Measurements from ENCODE around the gene ZMYND11. TPM values are rescaled to one million over a fixed set of nuclear protein-coding genes. Genes with fewer than 3 reads are reported as not detected.
"Not testable (repeated sequence)": the region's sequence is repeated elsewhere in the genome, so short reads cannot be mapped to it uniquely, and the experiment has no call there.

ZMYND11 gene
- total and polyA plus RNA-seq, 2 of the 13 experiments (the other 11 are each of a cell fraction or from before 2014, with no cell fraction given) = 17.5 to 38.7 TPM

DNA sequence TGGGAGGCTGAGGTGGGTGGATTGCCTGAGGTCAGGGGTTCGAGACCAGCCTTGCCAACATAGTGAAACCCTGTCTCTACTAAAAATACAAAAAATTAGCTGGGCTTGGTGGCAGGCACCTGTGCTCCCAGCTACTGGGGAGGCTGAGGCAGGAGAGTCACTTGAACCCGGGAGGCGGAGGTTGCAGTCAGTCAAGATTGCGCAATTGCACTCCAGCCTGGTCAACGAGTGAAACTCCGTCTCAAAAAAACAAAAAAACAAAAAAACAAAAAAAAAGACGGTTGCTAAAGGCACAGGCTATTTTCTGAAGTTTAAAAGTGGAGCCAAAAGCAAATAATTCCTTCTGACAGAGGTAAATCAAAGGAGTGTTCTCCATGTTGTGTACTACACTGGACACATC lies 50.3 kb downstream of the ZMYND11 start:
- ATAC-seq; H3K27ac ChIP-seq (ENCODE audit: extremely low read length, insufficient read depth, low read length); H3K4me3 ChIP-seq (replicated peaks in 1 of 3; ENCODE audit: insufficient read depth in 1 of 3, low read depth in 2 of 3, low read length in 3 of 3); H3K27me3 ChIP-seq (ENCODE audit: control insufficient read depth in 1 of 2, insufficient read depth in 2 of 2, low read length in 2 of 2); POLR2A ChIA-PET; H2AFZ ChIP-seq (ENCODE audit: low read length); DNase-seq (ENCODE audit: low spot score); CTCF ChIA-PET (ENCODE audit: low intra/inter-chr PET ratio, low total read pairs); H3K79me2 ChIP-seq (ENCODE audit: insufficient read depth, low read length); BruUV-seq (replicated peaks); H3K9ac ChIP-seq (ENCODE audit: insufficient read depth, low read depth, low read length); H3K4me2 ChIP-seq (ENCODE audit: low read depth, low read length); intact Hi-C loops (cut with micrococcal nuclease; ENCODE audit: unreplicated experiment); in situ Hi-C loops (cut with HindIII; ENCODE audit: extremely low pct_ligation_motif_present, low pct_unique_long_range_greater_than_20kb); H3K4me1 ChIP-seq (ENCODE audit: insufficient read depth, low read length); FAIRE-seq; H4K20me1 ChIP-seq (ENCODE audit: insufficient read depth, low read length): not testable (repeated sequence)
- H3K36me3 ChIP-seq (replicated peaks in 1 of 2; ENCODE audit: control insufficient read depth in 1 of 2, insufficient read depth in 2 of 2, low read length in 2 of 2) = peaks cover 7 to 28% of the 10 kb centered on the region in 2 experiments; a peak in 3 of 5 replicates
- peak; percentile 71; the same call in 1 of the 2 replicates for TF ChIP-seq CEBPB (IDR thresholded peaks at IDR 0.05; ENCODE audit: borderline replicate concordance, low read depth, low read length)
- H3K9me3 ChIP-seq (ENCODE audit: low read length) = peaks cover 17% of the 10 kb centered on the region; the same call in 1 of the 2 replicates
- WGBS (ENCODE audit: low lambda C conversion rate) = 94% methylated on average over 7 of the region's 7 CpGs

DNA sequence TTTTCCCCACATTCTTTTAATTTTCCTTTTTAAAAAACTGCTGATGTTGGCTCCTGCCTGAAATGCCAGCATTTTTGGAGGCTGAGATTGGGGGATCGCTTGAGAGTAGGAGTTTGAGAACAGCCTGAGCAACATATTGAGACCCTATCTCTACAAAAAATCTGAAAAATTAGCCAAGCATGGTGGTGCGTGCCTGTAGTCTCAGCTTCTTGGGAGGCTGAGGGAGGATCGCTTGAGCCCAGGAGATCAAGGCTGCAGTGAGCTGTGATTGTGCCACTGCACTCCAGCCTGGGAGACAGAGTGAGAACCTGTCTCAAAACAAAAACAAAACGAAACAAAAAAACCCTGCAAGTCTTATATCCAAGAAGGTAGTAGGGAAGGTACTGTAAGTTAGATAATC lies 51.7 kb downstream of the ZMYND11 start:
- H3K4me2 ChIP-seq (ENCODE audit: low read depth, low read length) = no peak overlapping the region
- H3K27ac ChIP-seq (ENCODE audit: extremely low read length, insufficient read depth, low read length) = no peak overlapping the region
- DNase-seq (ENCODE audit: low spot score) (no peak), FAIRE-seq (no peak), ATAC-seq (no peak)
- CTCF ChIA-PET (ENCODE audit: low intra/inter-chr PET ratio, low total read pairs) = no interaction called here
- intact Hi-C loops (cut with micrococcal nuclease; ENCODE audit: unreplicated experiment) (no loop called here), in situ Hi-C loops (cut with HindIII; ENCODE audit: extremely low pct_ligation_motif_present, low pct_unique_long_range_greater_than_20kb) (no loop called here)
- H3K4me1 ChIP-seq (ENCODE audit: insufficient read depth, low read length) = no peaks in the 10 kb centered on the region
- peaks cover 17% of the 10 kb centered on the region; the same call in 1 of the 2 replicates for H3K9me3 ChIP-seq (ENCODE audit: low read length)
- no TSS peak for BruUV-seq (replicated peaks)
- TF ChIP-seq ZNF317 (CRISPR knock-in tag; IDR thresholded peaks at IDR 0.05) = no peak
- no peak for TF ChIP-seq SMAD9 (CRISPR knock-in tag; IDR thresholded peaks at IDR 0.05)
- H4K20me1 ChIP-seq (ENCODE audit: insufficient read depth, low read length) = no peaks in the 10 kb centered on the region
- no peak overlapping the region for H3K4me3 ChIP-seq (replicated peaks in 1 of 3; ENCODE audit: insufficient read depth in 1 of 3, low read depth in 2 of 3, low read length in 3 of 3)
- no peaks in the 10 kb centered on the region for H3K79me2 ChIP-seq (ENCODE audit: insufficient read depth, low read length)
- H3K9ac ChIP-seq (ENCODE audit: insufficient read depth, low read depth, low read length) = no peak overlapping the region
- POLR2A ChIA-PET = no interaction called here
- WGBS (ENCODE audit: low lambda C conversion rate) = 100% methylated on average over 4 of the region's 4 CpGs
- H2AFZ ChIP-seq (ENCODE audit: low read length) = no peak overlapping the region
- H3K27me3 ChIP-seq (ENCODE audit: control insufficient read depth in 1 of 2, insufficient read depth in 2 of 2, low read length in 2 of 2) = no peaks in the 10 kb centered on the region
- H3K36me3 ChIP-seq (replicated peaks in 1 of 2; ENCODE audit: control insufficient read depth in 1 of 2, insufficient read depth in 2 of 2, low read length in 2 of 2) = peaks cover 5 to 22% of the 10 kb centered on the region in 2 experiments; a peak in 3 of 5 replicates

Measured in HepG2 (cell line).